Stimulated activated CD4-positive, alpha-beta T cell treated with anti-CD3 and anti-CD28 coated beads, TNF-alpha, amount 100 ng/mL, for 48 hours (primary cell): ENCODE data around the gene CD247.

Experiments
- DNase-seq, 3 donors: peaks; one replicate each; pipeline ENCODE4 v3.0.0-alpha.2; 2020; ENCODE audit warnings: low read depth in 3 of 3

Gene CD247

DNA sequence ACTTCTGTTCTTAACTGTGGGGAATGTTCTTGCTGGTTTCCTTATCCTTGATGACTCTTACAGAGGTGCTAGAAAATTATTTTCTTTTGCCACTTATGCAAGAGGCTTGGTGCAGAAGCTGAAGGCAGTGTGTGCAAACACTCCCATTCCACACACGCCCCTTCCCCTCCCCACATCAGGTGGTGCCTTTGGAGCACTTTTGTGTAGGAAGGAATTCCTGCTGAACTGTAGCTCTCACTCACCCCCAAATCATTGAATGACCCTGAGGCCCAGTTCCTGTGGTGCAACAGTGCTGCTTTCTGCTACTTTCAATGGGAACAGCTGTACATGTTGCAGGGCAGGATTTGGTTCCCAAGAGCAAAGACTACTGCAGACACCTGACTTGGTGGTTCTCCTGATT lies 101.8 kb downstream of the CD247 start:
- no peak for DNase-seq

DNA sequence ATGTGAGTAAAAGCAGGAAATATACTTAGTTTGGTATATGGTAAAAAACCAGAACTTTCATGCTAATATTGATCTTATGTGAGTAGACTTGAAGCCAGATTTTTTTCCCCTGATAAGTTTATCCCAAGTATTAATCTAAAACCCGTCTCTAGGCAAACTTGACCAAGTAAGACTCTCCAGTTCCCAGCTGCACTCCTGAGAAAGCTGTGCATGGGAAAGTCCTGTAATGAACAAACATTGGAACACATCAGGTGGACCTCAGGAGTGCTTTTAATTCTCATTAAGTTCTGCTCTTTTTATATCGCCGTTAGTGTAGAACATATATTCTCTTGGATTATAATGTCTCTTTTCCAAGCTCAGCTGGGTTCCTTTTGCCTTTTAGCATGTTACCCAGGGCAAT lies 105.0 kb downstream of the CD247 start:
- no peak for DNase-seq

DNA sequence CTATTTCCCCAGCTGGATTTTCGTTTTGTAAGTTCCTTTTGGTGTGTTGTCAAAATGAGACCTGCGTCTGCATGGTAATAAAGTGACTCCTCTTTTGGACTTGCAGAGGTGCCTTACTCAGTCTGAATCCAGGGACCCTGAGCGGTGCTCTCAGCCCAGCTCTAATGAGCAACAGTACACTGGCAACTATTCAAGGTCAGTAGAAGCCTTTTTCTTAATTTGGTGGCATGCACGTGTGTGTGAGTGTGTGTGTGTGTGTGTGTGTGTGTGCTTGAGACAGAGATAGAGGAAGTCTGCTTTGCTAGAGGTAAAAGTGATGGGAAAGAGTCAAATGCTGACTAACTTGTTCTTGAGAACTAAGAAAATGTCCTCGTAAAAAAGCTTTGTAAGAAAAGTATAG lies 105.4 kb downstream of the CD247 start:
- DNase-seq, result no peak

GRCh38 chr1:167412072-167412471 lies 106.3 kb downstream of the CD247 start:
- DNase-seq, result peak in 1 of 3 donors; percentile 18

DNA sequence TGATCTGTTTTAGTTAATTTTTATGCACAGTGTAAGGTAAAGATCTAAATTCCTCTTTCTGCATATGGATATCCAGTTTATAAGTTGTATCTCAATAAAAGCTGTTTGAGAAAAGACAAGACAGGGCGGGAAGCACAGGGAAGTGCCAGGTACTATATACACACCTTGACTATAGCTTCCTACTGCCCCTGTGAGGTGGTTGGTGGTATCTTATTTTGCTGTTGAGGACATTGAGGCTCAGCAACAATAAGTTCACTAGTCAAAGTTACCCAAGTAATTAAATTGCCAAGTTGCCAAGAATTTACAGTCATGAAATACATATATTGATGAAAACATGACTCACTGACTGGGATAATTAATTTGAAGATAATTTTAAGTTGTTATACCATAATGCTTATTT lies 109.1 kb downstream of the CD247 start:
- DNase-seq, result no peak

GRCh38 chr1:167408355-167408754 lies 110.0 kb downstream of the CD247 start:
- no peak for DNase-seq

GRCh38 chr1:167404908-167405307 lies 113.4 kb downstream of the CD247 start:
- no peak for DNase-seq

- no peak for DNase-seq
Measured at GRCh38 chr1:167404161-167404888, 114.0 kb downstream of the CD247 start.

DNA sequence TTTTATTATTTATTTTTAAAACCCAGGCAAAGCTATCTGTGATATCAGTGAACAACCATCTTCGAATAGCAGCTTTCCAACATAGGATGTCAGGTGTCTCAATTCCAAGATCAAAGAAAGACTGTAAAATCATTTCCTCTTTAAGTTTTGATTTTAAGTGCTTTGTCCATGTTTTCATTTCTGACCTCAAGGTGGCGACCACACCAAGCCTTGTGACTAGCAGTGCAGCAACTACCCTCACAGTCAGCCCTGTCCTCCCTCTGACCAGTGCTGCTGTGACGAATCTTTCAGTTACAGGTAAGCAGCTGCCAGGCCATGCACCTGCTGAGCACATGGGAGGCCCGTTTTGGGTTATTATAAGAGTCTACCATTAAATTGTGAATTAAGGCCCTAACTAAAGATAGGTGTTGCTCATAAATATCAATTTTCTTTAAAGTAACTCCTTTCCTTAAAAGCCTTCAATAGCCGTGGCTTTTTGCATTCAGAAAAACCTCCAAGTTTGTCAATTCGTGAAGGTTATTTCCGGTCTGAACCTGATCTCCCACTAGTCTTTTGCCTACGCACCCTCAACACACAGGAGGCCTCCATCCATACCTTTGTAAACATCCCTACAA lies 117.0 kb downstream of the CD247 start:
- peak in 1 of 3 donors; percentile 23 for DNase-seq

DNA sequence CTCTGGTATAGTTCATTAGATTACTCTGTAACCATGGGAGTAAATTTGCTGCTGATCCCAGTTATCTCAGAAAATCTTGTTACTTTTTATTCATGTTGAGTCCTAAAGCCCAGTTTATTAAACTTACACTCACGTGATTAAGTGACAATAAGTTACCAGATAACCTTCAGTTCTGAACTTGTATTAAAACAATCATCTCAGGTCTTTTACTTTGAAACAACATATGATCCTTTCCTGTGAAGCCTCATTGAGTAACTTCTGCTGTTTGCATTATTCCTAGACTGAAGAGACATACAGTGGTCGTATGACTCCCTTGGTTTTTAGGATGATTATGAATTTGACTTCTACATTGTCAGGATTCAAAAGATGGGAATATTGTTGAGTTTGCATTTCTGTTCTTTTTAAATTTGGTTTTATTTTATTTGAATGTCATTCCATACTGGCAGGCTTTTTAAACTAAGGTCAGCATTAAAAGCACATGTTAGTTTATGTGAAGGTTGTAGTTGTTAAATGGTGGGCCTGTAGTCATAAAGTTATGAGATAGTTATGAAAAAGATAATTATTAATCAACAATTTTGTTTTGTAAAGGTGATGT lies 117.9 kb downstream of the CD247 start:
- no peak for DNase-seq

GRCh38 chr1:167392200-167392696 lies 126.1 kb downstream of the CD247 start:
- no peak for DNase-seq

DNA sequence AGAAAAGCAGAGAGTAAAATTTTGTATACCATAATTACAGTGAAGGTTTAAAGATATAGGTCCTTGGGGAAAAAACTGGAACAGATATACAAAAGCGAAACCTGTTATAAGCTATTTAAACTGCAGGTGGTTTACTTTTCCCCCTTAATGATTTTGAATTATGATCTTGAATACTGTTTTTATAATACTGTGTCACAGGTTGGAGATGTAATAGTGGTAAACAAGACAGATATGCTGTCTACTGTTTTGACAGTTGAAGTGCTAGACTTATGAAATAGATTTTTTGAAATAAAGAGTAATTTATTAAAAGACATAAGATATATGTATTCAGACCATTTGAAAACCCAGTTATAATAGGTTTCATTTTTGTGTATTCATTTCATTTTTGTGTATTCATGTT lies 129.4 kb downstream of the CD247 start:
- DNase-seq, result no peak

- no peak for DNase-seq
Measured at GRCh38 chr1:167387251-167387910, 130.9 kb downstream of the CD247 start.
